SK-N-SH treated with all-trans-retinoic acid at 6 μM for 48 hours (cell line): ENCODE results near the gene TSHZ3.

Experiments used
- ATAC-seq: fragments of 200-7000 bp; cut with Tn5 transposase; 3 replicates; pipeline ENCODE4 v1.9.1; 2020; ENCODE audit warnings: mild to moderate bottlenecking, moderate library complexity
- ARNTL ChIP-seq: fragments of 450-650 bp; formaldehyde crosslinking; IDR thresholded peaks from 2 replicates; pipeline ENCODE4 v1.5.0; 2020; ENCODE audit warnings: low read depth, mild to moderate bottlenecking, moderate library complexity, borderline replicate concordance
- BACH2 ChIP-seq: fragments of 250-450 bp; sonication (Bioruptor Pico); IDR thresholded peaks from 2 replicates; pipeline ENCODE4 v1.9.0; 2021; ENCODE audit warnings: mild to moderate bottlenecking, borderline replicate concordance
- CSDC2 ChIP-seq: fragments of 250-450 bp; sonication (Bioruptor Pico); IDR thresholded peaks from 2 replicates; pipeline ENCODE4 v1.5.0; 2020; ENCODE audit warnings: mild to moderate bottlenecking, moderate library complexity
- ESRRG ChIP-seq: fragments of 250-450 bp; sonication (Bioruptor Pico); IDR thresholded peaks from 2 replicates; pipeline ENCODE4 v1.6.1; 2021; ENCODE audit warnings: mild to moderate bottlenecking
- ISL1 ChIP-seq: fragments of 250-450 bp; sonication (Bioruptor Pico); IDR thresholded peaks from 2 replicates; pipeline ENCODE4 v2.1.2; 2022; ENCODE audit warnings: mild to moderate bottlenecking, moderate library complexity
- OSR1 ChIP-seq: fragments of 250-450 bp; sonication (Bioruptor Pico); IDR thresholded peaks from 2 replicates; pipeline ENCODE4 v1.8.0; 2022; ENCODE audit warnings: moderate library complexity, mild to moderate bottlenecking, inconsistent platforms
- RARB ChIP-seq: fragments of 250-450 bp; sonication (Bioruptor Pico); IDR thresholded peaks from 2 replicates; pipeline ENCODE4 v1.8.0; 2021; ENCODE audit warnings: mild to moderate bottlenecking, moderate library complexity
- SNAI2 ChIP-seq: fragments of 250-450 bp; sonication (Bioruptor Pico); IDR thresholded peaks from 2 replicates; pipeline ENCODE4 v1.5.0; 2020; ENCODE audit warnings: mild to moderate bottlenecking, moderate library complexity
- TCF4 ChIP-seq: fragments of 250-450 bp; sonication (Bioruptor Pico); IDR thresholded peaks from 2 replicates; pipeline ENCODE4 v1.8.0; 2021; ENCODE audit warnings: mild to moderate bottlenecking, moderate library complexity, borderline replicate concordance
- TOX ChIP-seq: fragments of 250-450 bp; sonication (Bioruptor Pico); IDR thresholded peaks from 2 replicates; pipeline ENCODE4 v1.8.0; 2021; ENCODE audit warnings: mild to moderate bottlenecking, moderate library complexity, borderline replicate concordance
- ZC3H10 ChIP-seq: fragments of 250-450 bp; sonication (Bioruptor Pico); IDR thresholded peaks from 2 replicates; pipeline ENCODE4 v1.5.1; 2021; ENCODE audit warnings: mild to moderate bottlenecking, moderate library complexity
- ZFP3 ChIP-seq: fragments of 250-450 bp; sonication (Bioruptor Pico); IDR thresholded peaks from 2 replicates; pipeline ENCODE4 v1.5.0; 2020; ENCODE audit warnings: mild to moderate bottlenecking, moderate library complexity
- ZFP30 ChIP-seq: fragments of 450-650 bp; formaldehyde crosslinking; IDR thresholded peaks from 2 replicates; pipeline ENCODE4 v1.5.0; 2022; ENCODE audit warnings: mild to moderate bottlenecking, moderate library complexity
- ZNF565 ChIP-seq: fragments of 450-650 bp; formaldehyde crosslinking; conservative IDR thresholded peaks from 2 replicates; pipeline ENCODE4 v1.5.0; 2020; ENCODE audit warnings: low read depth, mild to moderate bottlenecking, moderate library complexity
- ZNF70 ChIP-seq: fragments of 450-650 bp; formaldehyde crosslinking; IDR thresholded peaks from 2 replicates; pipeline ENCODE4 v1.5.0; 2020; ENCODE audit warnings: mild to moderate bottlenecking, moderate library complexity
- TF ChIP-seq, protein P1 (sequence below): fragments of 250-450 bp; sonication (Bioruptor Pico); IDR thresholded peaks from 2 replicates; pipeline ENCODE4 v1.5.1; 2021; ENCODE audit warnings: mild to moderate bottlenecking, moderate library complexity
- TF ChIP-seq, protein P2 (sequence below): fragments of 250-450 bp; sonication (Bioruptor Pico); IDR thresholded peaks from 2 replicates; pipeline ENCODE4 v1.8.0; 2020; ENCODE audit warnings: mild to moderate bottlenecking, moderate library complexity, borderline replicate concordance
- TF ChIP-seq, protein P3 (sequence below): fragments of 250-450 bp; sonication (Bioruptor Pico); IDR thresholded peaks from 2 replicates; pipeline ENCODE4 v1.5.1; 2020; ENCODE audit warnings: low read depth, mild to moderate bottlenecking, moderate library complexity
- TF ChIP-seq, protein P4 (sequence below): fragments of 250-450 bp; sonication (Bioruptor Pico); IDR thresholded peaks from 2 replicates; pipeline ENCODE4 v1.5.0; 2020; ENCODE audit warnings: mild to moderate bottlenecking, moderate library complexity
- TF ChIP-seq, protein P5 (sequence below): fragments of 250-450 bp; sonication (Bioruptor Pico); IDR thresholded peaks from 2 replicates; pipeline ENCODE4 v1.8.0; 2021; ENCODE audit warnings: low read depth, mild to moderate bottlenecking, moderate library complexity, borderline replicate concordance

Gene TSHZ3

DNA sequence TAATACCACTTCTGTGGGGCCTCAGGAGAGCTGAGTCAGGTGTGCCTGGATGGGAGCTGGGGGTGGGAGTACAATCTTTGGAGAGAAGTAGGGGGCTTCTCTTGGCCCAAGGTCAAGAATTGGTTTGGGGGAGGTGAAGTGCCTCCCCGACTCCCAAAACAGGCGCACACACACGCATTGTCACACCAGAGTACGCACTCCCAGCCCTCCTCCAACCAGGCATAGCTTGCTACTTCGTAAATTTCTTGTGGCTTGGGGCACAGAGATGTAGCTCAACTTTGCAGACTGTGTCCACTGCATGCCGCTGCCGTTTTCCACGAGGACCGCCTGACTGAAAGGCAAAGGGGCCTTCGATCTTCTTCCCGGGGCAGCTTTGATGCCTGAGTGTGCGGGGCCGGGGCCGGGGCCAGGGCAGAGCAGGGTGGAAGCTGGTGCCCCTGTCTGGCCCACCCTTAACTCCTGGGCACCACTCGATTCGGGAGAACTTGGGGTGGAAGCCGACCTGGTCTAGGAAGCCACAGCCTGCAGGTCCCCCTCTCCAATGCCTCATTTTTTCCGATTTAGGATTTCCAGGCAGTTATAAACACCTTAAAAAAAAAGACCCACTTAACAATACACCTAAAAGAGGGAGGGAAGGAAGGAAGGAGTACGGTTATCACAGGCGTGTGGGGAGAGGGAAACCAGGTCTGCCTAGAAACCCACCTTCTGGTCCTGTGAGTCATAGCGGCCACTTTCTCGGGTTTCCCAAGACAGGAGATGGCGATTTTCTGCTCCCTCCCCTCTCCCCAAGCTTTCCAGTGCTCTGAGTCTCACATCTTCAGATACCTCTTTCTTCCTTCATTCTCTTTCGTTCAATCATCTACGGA, 5.8 kb upstream of the TSHZ3 start:
- no peak for ATAC-seq
- TF ChIP-seq, protein P1, sequence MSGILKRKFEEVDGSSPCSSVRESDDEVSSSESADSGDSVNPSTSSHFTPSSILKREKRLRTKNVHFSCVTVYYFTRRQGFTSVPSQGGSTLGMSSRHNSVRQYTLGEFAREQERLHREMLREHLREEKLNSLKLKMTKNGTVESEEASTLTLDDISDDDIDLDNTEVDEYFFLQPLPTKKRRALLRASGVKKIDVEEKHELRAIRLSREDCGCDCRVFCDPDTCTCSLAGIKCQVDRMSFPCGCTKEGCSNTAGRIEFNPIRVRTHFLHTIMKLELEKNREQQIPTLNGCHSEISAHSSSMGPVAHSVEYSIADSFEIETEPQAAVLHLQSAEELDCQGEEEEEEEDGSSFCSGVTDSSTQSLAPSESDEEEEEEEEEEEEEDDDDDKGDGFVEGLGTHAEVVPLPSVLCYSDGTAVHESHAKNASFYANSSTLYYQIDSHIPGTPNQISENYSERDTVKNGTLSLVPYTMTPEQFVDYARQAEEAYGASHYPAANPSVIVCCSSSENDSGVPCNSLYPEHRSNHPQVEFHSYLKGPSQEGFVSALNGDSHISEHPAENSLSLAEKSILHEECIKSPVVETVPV (CRISPR knock-in tag) = no peak
- TF ChIP-seq TCF4 (CRISPR knock-in tag) (no peak), TOX (no peak), CSDC2 (CRISPR knock-in tag) (no peak), BACH2 (CRISPR knock-in tag) (no peak), ZFP3 (CRISPR knock-in tag) (no peak), ZFP30 (CRISPR knock-in tag) (no peak), ZC3H10 (CRISPR knock-in tag) (no peak), ZNF70 (CRISPR knock-in tag) (no peak), ZNF565 (CRISPR knock-in tag) (no peak), ARNTL (CRISPR knock-in tag) (no peak), SNAI2 (no peak), ISL1 (CRISPR knock-in tag) (no peak), RARB (CRISPR knock-in tag) (no peak)
- TF ChIP-seq, protein P2, sequence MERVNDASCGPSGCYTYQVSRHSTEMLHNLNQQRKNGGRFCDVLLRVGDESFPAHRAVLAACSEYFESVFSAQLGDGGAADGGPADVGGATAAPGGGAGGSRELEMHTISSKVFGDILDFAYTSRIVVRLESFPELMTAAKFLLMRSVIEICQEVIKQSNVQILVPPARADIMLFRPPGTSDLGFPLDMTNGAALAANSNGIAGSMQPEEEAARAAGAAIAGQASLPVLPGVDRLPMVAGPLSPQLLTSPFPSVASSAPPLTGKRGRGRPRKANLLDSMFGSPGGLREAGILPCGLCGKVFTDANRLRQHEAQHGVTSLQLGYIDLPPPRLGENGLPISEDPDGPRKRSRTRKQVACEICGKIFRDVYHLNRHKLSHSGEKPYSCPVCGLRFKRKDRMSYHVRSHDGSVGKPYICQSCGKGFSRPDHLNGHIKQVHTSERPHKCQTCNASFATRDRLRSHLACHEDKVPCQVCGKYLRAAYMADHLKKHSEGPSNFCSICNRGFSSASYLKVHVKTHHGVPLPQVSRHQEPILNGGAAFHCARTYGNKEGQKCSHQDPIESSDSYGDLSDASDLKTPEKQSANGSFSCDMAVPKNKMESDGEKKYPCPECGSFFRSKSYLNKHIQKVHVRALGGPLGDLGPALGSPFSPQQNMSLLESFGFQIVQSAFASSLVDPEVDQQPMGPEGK (CRISPR knock-in tag) = no peak
- TF ChIP-seq, protein P3, sequence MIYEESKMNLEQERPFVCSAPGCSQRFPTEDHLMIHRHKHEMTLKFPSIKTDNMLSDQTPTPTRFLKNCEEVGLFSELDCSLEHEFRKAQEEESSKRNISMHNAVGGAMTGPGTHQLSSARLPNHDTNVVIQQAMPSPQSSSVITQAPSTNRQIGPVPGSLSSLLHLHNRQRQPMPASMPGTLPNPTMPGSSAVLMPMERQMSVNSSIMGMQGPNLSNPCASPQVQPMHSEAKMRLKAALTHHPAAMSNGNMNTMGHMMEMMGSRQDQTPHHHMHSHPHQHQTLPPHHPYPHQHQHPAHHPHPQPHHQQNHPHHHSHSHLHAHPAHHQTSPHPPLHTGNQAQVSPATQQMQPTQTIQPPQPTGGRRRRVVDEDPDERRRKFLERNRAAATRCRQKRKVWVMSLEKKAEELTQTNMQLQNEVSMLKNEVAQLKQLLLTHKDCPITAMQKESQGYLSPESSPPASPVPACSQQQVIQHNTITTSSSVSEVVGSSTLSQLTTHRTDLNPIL (CRISPR knock-in tag) = no peak
- TF ChIP-seq, protein P4, sequence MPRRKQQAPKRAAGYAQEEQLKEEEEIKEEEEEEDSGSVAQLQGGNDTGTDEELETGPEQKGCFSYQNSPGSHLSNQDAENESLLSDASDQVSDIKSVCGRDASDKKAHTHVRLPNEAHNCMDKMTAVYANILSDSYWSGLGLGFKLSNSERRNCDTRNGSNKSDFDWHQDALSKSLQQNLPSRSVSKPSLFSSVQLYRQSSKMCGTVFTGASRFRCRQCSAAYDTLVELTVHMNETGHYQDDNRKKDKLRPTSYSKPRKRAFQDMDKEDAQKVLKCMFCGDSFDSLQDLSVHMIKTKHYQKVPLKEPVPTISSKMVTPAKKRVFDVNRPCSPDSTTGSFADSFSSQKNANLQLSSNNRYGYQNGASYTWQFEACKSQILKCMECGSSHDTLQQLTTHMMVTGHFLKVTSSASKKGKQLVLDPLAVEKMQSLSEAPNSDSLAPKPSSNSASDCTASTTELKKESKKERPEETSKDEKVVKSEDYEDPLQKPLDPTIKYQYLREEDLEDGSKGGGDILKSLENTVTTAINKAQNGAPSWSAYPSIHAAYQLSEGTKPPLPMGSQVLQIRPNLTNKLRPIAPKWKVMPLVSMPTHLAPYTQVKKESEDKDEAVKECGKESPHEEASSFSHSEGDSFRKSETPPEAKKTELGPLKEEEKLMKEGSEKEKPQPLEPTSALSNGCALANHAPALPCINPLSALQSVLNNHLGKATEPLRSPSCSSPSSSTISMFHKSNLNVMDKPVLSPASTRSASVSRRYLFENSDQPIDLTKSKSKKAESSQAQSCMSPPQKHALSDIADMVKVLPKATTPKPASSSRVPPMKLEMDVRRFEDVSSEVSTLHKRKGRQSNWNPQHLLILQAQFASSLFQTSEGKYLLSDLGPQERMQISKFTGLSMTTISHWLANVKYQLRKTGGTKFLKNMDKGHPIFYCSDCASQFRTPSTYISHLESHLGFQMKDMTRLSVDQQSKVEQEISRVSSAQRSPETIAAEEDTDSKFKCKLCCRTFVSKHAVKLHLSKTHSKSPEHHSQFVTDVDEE = no peak
- TF ChIP-seq, protein P5, sequence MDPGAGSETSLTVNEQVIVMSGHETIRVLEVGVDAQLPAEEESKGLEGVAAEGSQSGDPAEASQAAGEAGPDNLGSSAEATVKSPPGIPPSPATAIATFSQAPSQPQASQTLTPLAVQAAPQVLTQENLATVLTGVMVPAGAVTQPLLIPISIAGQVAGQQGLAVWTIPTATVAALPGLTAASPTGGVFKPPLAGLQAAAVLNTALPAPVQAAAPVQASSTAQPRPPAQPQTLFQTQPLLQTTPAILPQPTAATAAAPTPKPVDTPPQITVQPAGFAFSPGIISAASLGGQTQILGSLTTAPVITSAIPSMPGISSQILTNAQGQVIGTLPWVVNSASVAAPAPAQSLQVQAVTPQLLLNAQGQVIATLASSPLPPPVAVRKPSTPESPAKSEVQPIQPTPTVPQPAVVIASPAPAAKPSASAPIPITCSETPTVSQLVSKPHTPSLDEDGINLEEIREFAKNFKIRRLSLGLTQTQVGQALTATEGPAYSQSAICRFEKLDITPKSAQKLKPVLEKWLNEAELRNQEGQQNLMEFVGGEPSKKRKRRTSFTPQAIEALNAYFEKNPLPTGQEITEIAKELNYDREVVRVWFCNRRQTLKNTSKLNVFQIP (CRISPR knock-in tag) = no peak

DNA sequence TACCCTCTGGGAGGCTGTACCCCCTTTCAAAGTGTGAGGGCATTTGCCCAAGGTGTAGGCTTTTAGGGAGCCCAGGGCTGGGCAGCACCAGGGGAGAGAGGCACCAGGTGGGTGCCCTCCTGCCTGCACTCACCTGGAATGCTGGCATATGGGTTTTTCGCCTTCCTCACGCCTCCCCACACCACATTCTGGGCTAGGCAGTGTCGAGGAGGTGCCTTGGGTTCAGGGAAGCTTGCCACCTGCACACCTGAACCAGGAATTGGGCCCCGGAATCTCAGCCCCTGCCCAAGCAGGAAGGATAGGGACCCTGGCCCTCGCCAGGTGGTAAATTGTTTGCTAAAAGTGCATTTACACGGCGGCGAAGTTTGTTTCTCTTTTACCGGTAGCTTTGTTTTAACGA, 5.1 kb upstream of the TSHZ3 start:
- no peak for ATAC-seq
- TF ChIP-seq, protein P1 (CRISPR knock-in tag) = no peak
- TF ChIP-seq RARB (CRISPR knock-in tag) (no peak), TOX (no peak), TCF4 (CRISPR knock-in tag) (no peak), ESRRG (CRISPR knock-in tag) (no peak), ZFP30 (CRISPR knock-in tag) (no peak), OSR1 (CRISPR knock-in tag) (no peak), ISL1 (CRISPR knock-in tag) (no peak)
- TF ChIP-seq, protein P5 (CRISPR knock-in tag) = no peak
- TF ChIP-seq, protein P4 = no peak
- TF ChIP-seq, protein P2 (CRISPR knock-in tag) = no peak
